HG02884 (cell line): ENCODE results near the gene ACSS2.
A peak's percentile ranks its signal among the peaks of the same experiment; 100 is the strongest.

Source experiments
- ATAC-seq: cut with Tn5 transposase; IDR thresholded peaks from one replicate; pipeline ENCODE4 v1.9.1; 2021; ENCODE audit warnings: mild to moderate bottlenecking, moderate library complexity; ENCODE audit not compliant: unreplicated experiment

Gene ACSS2

DNA sequence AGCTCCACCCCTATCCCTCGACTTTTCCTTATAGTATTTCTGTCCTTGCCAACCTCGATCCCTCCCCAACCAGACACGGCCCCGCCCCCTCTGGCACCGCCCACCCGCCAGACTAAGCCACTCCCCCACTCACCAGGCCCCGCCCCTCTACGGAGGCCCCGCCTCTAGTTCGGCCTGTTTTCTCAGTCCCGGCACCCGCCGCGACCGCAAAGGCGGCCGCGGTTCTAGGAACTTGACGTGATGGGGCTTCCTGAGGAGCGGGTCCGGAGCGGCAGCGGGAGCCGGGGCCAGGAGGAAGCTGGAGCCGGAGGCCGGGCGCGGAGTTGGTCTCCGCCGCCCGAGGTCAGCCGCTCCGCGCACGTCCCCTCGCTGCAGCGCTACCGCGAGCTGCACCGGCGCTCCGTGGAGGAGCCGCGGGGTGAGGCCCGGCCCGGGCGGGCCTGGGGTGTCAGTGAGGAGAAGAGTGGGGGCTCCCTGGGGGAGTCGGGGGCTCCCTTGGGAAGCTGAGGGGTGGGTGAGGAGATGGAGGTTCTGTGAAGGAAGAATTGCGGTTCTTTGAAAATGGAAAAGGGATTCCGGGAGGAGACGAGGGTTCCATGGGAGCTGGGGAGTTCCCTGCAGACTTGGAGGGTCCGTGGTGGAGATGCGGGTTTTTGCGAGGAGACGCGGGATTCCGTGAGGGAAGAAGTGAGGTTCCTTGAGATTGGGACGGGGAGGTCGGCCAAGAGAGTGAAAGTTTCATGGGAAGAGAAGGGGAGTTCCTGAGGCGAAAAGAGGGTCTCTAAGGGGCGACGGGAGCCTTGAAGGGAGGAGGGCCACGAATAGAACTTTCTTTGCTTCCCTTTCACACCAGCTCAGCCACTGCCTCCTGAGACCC is at the start of gene ACSS2:
ACSS2 (plus strand) TSS at position 207 of the 877 bp plus-strand sequence; CDS start at position 241, 34 bp downstream.
- peak; percentile 29 for ATAC-seq

DNA sequence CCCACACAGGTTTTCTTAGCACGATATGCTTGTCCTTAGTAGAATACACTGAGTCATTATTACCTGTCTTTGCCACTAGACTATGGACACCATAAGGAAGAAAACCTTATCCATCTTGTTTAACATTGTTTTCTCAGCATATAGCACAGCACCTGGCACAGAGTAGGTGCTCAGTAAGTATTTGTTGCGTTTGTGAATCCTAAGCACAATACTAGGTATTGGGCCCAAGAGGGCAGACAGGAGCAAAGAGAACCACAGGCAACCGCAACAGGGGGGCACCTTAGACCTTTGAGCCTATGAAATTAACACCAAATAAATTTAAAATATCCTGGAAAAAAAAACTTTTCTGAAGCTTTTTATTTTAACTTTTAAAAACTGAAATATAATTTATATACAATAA is 47.2 kb upstream of the ACSS2 start:
- ATAC-seq: no peak

- no peak for ATAC-seq
Measured at GRCh38 chr20:34831936-34832335, 44.5 kb upstream of the ACSS2 start.

DNA sequence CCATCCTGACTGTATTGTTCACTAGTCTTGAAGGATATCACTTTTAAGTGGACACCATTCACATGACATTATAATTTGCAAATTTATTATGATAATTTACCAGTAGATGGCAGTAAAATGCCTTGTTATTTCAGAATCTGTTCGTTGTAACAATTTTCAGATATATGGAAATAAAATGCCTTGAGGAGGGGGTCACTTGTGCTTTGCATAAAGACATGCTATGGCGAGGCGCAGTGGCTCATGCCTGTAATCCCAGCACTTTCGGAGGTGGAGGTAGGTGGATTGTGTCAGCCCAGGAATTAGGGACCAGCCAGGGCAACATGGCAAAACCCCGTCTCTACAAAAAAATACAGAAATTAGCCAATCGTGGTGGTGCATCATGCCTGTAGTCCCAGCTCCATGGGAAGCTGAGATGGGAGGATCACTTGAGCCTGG is 41.9 kb upstream of the ACSS2 start:
- no peak for ATAC-seq

- ATAC-seq: no peak
Measured at GRCh38 chr20:34842143-34842542, 34.3 kb upstream of the ACSS2 start.

- ATAC-seq: no peak
Measured at GRCh38 chr20:34843421-34843820, 33.0 kb upstream of the ACSS2 start.

- no peak for ATAC-seq
Measured at GRCh38 chr20:34848597-34848996, 27.8 kb upstream of the ACSS2 start.

DNA sequence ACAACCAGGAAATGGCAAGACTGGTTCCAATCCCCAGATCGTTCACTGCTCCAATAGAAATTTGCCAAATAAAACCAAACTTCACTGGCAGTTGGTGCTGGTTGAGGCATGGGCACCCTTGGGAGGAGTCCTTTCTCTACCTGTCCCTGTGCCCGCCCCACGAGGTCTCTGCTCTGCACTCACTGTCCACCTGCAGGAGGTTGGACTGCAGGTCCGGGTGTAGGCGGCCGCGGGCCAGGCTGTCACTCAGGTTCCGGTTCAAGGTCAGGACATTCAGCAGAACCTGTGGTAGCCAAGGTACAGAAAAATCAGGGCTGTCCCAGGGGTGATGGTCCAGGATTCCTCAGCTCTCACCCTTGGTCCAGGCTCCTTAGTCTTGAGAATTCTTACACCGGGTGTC is 26.6 kb upstream of the ACSS2 start:
- ATAC-seq: no peak

DNA sequence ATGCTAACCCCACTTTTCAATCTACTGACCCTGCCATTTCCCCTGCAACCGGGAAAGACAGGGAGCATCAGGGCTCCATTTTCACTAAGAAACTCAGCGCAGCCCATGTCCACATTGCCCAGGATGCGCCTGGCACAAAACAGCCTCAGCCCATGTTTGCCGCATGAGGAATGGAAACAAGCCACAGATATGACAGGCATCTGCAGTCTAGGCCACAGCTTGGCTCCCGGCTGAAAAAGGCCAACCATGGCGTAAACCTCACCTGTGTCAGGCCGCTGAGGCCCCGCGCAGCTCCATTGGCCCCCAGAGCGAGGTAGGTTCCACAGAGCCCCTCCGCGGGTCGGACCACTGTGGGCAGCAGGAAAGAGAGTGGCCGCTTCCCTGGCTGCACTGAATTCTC is 25.4 kb upstream of the ACSS2 start:
- no peak for ATAC-seq

- ATAC-seq: no peak
Measured at GRCh38 chr20:34852298-34852697, 24.1 kb upstream of the ACSS2 start.

GRCh38 chr20:34859367-34859766 is 17.0 kb upstream of the ACSS2 start:
- ATAC-seq: no peak

DNA sequence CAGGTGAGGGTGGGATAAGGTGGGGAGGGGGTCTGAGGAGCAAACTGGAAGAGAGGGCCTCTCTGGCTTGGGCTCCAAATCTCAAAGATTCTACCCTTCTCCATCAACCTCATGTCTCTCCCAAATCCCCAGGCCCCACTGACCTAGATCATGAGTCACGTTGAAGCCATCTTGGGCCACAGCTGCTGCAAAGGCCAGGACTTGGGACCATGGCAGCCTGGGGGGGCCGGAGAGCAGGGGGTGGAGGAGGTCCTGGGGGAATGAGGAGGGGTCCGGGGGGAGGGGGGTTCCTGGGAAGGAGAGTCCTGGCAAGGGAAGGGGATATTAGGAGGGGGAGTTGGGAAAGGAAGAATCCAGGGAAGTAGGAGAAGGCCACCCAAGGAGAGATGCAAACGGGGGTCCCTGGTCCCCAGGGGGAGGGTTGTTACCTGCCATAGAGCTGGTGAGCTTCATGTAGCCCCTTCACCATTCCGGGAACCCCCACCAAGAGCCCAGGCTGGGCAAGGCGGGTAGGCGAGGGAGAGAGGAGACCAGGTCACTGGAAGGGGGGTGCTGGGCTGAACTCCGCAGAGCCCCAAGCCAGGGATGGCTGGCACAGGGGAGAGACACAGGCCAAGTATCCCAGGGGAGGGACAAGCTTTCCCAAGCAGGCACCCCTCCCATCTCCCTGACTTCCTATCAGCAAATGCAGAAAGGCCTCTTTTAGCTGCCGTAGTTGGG is 16.4 kb upstream of the ACSS2 start:
- no peak for ATAC-seq

GRCh38 chr20:34861386-34862084 is 14.9 kb upstream of the ACSS2 start:
- ATAC-seq: no peak

GRCh38 chr20:34862724-34863123 is 13.7 kb upstream of the ACSS2 start:
- ATAC-seq: no peak

DNA sequence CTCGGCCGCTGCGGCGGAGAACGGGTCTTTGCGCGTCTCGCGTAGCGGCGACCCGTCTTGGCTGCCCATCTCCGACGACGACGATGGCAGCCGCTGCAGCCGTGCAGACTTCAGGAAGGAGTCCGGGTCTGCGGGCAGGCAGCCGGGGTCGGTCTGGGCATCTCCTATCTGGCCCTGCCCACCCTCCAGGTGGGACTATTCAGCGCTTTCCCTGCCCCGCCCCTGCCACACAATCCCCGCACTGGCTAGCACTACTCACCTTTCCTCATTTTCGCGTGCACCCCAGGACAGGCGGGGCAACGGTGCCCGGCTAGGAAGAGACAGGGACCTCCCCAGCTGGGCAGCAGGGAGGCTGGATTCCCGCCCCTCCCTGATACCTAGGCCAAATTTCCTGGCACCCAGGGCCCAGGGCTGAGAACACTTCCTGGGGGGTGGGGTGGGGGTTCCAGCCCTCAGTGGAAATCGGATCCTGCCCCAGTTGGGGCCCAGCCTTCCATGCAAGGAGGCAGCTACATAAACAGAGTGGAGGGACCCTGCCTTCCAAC is 12.9 kb upstream of the ACSS2 start:
- no peak for ATAC-seq

DNA sequence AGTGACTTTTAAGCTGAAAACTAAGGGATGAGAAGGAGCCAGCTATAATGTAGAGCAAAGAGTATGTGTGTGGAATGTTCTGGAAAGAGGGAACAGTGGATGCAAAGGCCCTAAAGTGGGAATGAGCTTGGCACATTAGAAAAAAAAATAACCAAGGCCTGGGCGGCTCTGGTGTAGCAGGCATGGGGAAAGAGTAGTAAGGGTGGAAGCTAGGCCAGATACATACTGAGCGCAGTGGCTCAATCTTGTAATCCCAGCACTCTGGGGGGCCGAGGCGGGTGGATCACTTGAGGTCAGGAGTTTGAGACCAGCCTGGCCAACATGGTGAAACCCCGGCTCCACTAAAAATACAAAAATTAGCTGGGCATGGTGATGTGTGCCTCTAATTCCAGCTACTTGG is 12.2 kb upstream of the ACSS2 start:
- ATAC-seq: no peak

- no peak for ATAC-seq
Measured at GRCh38 chr20:34871320-34871926, 5.0 kb upstream of the ACSS2 start.

GRCh38 chr20:34871966-34872621 is 4.3 kb upstream of the ACSS2 start:
- no peak for ATAC-seq

DNA sequence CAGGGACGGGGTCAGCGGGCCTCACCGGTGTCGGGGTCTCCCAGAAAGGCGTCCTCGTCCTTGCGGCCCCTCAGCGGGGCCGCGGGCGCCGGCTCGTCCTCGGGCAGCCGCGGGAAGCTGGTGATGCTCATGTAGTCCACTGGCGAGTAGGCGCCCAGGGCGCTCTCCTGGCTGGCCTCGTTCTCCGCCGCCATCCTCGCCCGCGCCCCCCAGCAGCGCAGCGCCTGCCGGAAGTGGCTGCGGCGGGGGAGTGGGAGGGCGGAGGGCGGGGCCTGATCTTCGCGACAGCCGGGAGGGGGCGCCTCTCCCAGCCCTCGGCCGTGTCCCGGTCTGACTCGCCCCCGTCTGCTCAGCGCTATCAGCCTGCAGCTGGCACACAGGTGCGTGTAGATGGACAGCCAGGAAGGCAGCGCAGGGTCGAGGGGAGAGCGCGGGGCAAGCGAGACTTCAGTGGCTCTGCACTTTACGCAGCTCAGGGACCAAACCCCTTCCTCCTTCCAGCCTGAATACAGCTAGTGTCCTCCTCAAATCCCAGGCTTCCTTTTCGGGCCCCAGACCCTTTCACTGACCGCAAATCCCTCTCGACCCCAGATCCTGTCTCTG is 3.7 kb upstream of the ACSS2 start, which contains the start of gene GGT7:
GGT7 (minus strand) TSS at position 235 of the 603 bp plus-strand sequence; CDS start at position 194, 41 bp downstream.
- ATAC-seq: no peak
